Urinary bladder (tissue), 4 donors: ENCODE measurements around the gene ADGRD1. TPM values are rescaled to one million over a fixed set of nuclear protein-coding genes. Genes with fewer than 3 reads are reported as not detected.

ENCODE experiments used
- DNase-seq: peaks from one replicate; pipeline ENCODE4 v3.0.0-alpha.2; 2015; ENCODE audit errors: extremely low spot score
- H3K27ac ChIP-seq: one replicate; pipeline ENCODE4 v1.5.1; 2013; ENCODE audit warnings: low read depth, mild to moderate bottlenecking, moderate library complexity
- H3K36me3 ChIP-seq: one replicate; pipeline ENCODE4 v1.6.1; 2013; ENCODE audit warnings: mild to moderate bottlenecking, moderate library complexity; ENCODE audit not compliant: insufficient read depth
- H3K4me1 ChIP-seq: one replicate; pipeline ENCODE4 v1.6.1; 2013; ENCODE audit warnings: mild to moderate bottlenecking, moderate library complexity; ENCODE audit not compliant: insufficient read depth
- H3K4me3 ChIP-seq: one replicate; pipeline ENCODE4 v1.5.1; 2013; ENCODE audit warnings: low read depth, low read length
- WGBS: extraction: QIAGEN DNeasy Blood & Tissue Kit; methylation state at CpG from one replicate; pipeline ENCODE4 v1.1.7; 2013; 5-methylcytosine and 5-hydroxymethylcytosine counted together
- polyA plus RNA-seq: library from polyadenylated mRNA; stranded (reverse); fragments of 200-250 nt; gene quantifications from one replicate; pipeline ENCODE4 v1.2.3, GENCODE V29; 2013
- total RNA-seq: library from RNA; depleted of rRNA; stranded (reverse); fragments of >200 nt; gene quantifications from one replicate; pipeline ENCODE4 v1.2.3, GENCODE V29; 2014
- donor health status: healthy with polysubstance abuse.
- donor health status: healthy.

Gene ADGRD1
- total and polyA plus RNA-seq, 2 donors, result 60.1 to 62.3 TPM

DNA sequence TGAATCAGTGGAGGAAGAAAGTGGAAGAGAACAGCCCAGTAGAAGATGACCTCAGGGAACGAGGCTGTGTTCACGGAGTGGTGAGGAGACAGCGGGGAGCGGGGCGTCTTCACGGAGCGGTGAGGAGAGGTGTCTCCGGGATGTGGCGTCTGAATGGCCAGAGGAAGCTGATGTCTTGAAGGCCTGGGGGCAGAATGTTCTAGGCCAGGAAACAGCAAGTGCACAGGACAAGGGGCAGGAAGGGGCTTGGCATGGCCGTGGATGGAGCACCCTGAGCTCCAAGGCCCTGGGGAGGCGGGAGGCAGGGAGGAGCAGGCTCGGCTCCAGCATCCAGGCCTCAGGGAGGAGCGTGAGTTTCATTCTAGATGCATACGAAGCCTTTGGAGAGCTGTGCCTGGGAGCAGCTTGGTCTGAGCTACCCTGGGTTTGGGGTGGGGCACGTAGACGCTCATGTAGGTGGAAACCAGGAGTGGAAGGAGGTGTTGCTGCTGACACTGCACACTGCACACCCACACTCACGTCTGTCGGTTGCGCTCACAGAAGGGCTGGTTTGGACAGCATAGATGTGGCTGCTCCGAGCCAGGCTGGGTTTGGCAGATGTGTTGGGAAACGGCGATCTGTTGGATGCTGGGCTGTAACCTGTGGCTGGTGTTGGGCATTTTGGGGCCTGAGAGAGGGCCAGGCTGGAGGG is 131.6 kb downstream of the ADGRD1 start:
- Histone ChIP-seq H3K4me3 (no peak overlapping the region), H3K36me3 (no peaks in the 10 kb centered on the region), H3K4me1 (no peaks in the 10 kb centered on the region), H3K27ac (no peak overlapping the region)
- WGBS, result 79% methylated on average over 22 of the region's 22 CpGs
- no peak for DNase-seq

DNA sequence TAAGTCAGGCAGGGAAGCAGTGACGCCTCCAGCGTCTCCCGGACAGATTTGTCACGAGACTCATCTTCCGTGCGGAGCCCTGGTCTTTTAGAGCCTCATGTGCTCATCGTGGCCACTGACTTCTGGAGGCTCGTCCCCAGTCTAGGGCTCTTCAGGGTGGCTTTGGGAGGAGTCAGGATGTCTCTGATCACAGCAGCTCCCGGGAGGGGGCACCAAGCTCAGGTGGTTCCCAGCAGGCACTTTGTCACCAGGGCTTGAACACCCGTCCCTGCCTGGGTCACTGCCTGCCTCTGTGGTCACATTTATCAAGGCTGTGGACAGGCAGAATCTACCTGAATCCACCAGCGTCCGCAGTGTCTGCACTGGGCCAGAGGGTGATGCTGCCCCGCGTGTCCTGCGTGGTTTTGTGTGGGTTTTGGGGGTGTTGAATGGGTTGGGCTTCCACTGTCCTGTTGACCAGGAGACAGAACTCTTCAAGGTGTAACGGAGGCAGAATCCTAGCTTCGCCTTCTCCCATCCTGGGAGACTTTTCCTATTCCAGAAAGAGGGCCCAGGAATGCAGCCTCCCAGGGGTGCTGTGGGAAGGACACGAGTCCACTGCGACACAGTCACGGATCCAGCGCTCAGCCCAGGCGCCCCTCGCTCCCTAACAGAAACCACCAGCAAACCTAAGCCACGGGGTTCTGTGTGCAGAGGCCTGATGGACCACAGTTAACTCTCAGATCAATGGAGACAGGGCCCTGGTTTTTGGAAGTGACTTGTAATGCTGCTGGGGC is 132.3 kb downstream of the ADGRD1 start:
- no peak overlapping the region for H3K27ac ChIP-seq
- WGBS, result 92% methylated on average over 24 of the region's 24 CpGs
- H3K36me3 ChIP-seq, result no peaks in the 10 kb centered on the region
- no peak for DNase-seq
- H3K4me3 ChIP-seq, result no peak overlapping the region
- no peaks in the 10 kb centered on the region for H3K4me1 ChIP-seq

DNA sequence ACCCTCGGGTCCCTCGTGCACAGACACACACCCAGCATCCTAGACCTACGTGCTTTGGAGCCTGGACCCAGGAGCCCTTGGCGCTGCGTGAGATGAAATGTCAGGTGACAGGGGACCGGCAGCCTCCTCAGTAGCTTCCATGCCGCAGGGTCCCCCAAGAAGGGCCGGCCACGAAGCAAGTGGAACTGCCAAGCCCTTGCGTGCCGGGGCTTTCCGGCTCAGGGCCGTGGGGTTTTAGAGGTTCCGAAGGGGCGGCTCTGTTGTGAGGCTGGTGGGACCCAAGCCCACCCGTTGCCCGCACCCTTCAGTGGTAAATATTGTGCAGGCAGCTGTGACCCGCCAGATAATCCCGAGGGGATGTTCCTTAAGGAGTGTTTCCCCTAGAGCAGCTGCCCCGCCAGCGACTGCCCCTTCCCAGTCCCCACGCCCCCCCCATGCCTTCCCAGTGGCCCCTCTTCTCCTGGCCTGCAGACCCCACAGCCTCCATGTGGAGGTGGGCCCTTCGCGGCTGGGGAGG is 133.7 kb downstream of the ADGRD1 start:
- Histone ChIP-seq H3K4me3 (no peak overlapping the region), H3K4me1 (no peaks in the 10 kb centered on the region), H3K27ac (no peak overlapping the region), H3K36me3 (no peaks in the 10 kb centered on the region)
- 91% methylated on average over 24 of the region's 24 CpGs for WGBS
- DNase-seq, result no peak

DNA sequence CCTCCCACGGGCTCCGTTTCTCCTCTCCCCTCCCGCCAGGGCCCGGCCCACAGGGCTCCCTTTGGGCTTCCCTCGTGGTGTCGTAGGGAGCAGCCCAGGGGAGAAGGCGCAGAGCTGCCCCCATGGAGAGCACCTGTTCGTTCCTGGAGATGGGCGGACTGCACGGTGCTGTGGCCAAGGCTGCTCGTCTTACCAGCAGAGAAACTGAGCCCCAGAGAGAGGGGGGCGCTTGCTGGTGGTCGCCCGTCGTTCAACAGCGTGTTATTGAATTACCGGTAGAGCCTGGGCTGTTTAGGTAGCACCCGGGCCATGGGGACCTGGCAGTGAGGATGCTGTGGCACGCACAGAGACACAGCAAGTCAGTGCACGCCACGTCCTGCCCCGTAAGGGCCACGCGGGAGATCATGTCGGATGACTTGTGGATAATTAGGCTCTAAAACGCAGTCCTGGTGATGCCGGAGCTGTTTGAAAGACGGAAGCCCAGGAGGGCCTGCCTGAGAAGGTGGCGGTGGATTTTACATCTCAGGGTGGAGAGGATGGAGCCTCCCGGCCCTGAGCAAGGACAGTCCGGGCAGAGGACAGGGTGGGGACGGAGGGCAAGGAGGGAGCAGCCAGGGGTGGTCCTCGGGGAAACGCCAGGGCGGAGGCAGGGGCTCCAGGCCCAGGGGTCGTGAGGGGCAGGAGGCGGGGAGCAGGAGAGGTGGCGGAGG is 134.4 kb downstream of the ADGRD1 start:
- Histone ChIP-seq H3K4me1 (no peaks in the 10 kb centered on the region), H3K27ac (no peak overlapping the region), H3K4me3 (no peak overlapping the region), H3K36me3 (no peaks in the 10 kb centered on the region)
- WGBS, result 91% methylated on average over 38 of the region's 38 CpGs
- no peak for DNase-seq

DNA sequence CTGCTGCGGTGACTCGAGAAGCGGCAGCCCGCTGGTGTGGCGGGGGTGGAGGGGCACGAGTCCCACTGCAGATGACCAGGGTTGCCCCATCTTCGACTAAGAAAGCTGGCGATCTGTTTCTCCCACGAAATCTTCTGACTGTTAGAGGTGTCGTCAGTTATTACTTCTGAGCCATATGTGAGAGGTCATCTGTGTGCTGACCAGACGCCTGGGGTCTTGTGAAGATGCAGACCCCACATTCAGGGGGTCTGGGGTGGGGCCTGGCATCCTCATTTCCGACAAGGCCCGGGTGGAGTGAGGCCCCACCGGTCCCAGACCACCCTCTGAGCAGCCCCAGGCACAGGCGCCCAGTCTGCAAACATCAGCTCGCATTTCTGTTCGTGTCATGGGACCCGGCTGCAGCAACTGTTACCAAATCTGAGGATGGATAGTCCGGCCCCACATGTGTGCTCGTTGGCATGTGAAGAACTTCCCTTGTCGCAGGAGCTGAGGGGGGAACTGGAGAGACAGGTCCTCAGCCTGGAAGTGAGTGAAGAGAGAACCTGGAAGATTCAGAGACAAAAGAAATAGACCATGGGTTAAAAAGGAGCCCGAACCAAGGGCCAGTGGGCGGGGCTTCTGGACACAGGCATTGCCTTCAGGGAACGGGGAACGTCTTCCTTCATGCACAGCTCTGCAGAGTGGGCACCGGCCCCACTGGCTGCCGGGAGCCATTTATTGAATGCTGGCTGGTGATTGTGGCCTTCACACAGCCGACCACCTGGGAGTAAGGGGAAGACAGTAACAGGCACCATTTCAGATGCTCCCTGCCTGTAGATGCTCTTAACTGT is 135.2 kb downstream of the ADGRD1 start:
- no peaks in the 10 kb centered on the region for H3K36me3 ChIP-seq
- H3K27ac ChIP-seq, result no peak overlapping the region
- no peaks in the 10 kb centered on the region for H3K4me1 ChIP-seq
- DNase-seq, result no peak
- no peak overlapping the region for H3K4me3 ChIP-seq
- 84% methylated on average over 28 of the region's 28 CpGs for WGBS

DNA sequence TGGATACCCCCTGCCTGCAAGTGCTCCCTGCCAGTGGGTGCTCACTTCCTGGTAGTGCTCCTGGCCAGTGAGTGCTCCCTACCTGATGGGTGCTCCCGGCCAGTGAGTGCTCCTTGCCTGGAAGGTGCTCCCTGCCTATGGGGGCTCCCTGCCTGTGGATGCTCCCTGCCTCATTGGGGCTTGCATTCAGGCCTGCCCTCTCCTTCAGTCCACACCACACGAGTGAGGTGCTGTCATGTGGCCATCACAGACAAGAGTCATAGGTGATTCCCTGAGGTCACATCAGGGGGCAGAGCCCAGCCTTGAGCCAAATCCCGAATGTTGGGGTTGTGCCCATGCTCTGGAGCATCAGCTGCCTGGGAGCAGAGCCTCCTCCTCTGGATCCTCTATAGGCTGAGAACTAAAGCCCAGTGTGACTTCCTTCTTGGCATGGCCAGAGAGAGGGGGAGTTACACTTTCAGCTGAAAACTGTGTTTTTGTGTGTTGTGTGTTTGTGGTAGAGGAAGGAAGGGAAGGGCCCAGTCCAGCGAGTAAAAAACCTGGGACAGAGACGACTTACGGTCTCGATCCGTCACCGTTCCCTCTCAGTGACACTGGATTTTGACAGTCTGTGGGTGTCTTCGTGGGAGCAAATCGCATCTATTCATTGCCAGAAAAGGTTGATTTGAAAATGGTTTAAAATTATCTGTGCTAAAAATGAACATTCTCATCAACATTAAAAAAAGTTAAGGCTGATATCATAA is 136.0 kb downstream of the ADGRD1 start:
- no peak overlapping the region for H3K27ac ChIP-seq
- no peaks in the 10 kb centered on the region for H3K36me3 ChIP-seq
- no peak overlapping the region for H3K4me3 ChIP-seq
- no peak for DNase-seq
- 84% methylated on average over 11 of the region's 11 CpGs for WGBS
- no peaks in the 10 kb centered on the region for H3K4me1 ChIP-seq

DNA sequence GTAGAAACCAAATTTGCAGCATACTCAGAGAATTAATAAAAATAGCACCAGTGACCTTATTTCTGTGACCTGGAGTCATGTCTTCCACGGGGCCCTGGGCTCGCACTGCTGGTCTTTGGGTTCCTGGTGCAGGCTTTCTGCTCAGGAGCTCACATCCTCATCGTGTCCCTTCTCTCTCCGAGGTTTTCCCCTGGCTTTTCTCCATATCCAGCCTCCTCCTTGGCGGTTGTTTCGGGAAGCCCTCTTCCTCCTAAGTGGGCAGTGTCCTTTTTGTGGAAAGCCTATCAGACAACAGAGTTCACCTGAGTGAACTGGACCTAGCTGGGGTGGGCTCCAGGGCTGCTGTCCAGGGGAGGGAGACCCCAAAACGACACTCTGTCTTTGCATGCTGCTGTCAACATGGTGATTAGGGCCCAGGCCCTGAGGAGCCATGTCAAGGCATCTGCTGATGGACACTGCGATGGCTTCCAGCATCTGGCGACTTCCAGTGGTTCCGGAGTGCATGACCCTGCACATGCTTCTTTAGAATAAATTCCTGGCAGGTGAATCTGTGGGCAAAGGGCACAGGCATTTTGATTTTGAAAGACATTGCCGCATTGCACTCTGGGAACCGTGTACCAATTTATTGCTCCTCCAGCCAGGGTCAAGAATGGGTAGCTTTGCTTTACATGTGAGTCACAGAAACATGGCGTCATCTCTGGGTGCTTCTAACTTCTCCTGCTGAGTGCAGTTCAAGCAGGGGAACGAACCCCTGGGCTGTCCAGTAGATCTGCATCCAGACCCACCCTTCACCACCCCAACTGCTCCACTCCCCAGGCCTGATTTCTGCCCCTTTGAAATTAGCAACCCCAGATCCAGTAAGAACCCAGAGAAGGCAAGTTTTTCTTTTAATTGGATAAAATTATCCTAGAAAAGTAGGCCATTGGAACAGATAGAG is 136.8 kb downstream of the ADGRD1 start:
- no peak overlapping the region for H3K27ac ChIP-seq
- no peak for DNase-seq
- H3K4me3 ChIP-seq, result no peak overlapping the region
- WGBS, result 85% methylated on average over 14 of the region's 14 CpGs
- no peaks in the 10 kb centered on the region for H3K4me1 ChIP-seq
- no peaks in the 10 kb centered on the region for H3K36me3 ChIP-seq

DNA sequence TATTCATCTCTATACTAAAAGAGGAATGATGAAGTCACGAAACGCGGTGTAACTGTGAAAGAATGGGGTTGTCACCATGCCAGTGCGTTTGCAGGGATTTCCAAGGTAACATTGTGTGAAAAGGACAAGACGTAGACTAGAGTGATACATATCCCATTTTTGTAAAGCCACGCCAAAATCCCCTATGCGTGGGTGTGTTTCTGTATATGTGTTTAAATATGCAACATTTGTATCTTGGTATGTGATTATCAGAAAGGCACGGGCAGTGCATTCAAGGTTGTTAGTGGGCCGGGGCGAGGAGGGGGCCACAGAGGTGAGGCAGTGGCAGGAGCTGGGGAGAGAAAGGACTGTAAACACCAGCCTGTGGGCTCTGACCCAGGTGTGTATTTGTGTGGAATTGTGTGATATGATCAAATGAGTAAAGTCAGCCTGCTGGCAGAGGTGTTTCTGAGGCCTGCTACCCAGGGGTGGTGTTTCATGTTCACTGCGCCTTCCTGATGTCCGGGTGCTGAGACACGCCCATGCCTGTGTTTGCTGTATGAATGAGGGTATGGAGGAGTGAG is 137.8 kb downstream of the ADGRD1 start:
- 81% methylated on average over 13 of the region's 13 CpGs for WGBS
- H3K36me3 ChIP-seq, result no peaks in the 10 kb centered on the region
- no peak overlapping the region for H3K4me3 ChIP-seq
- no peaks in the 10 kb centered on the region for H3K4me1 ChIP-seq
- no peak for DNase-seq
- no peak overlapping the region for H3K27ac ChIP-seq

DNA sequence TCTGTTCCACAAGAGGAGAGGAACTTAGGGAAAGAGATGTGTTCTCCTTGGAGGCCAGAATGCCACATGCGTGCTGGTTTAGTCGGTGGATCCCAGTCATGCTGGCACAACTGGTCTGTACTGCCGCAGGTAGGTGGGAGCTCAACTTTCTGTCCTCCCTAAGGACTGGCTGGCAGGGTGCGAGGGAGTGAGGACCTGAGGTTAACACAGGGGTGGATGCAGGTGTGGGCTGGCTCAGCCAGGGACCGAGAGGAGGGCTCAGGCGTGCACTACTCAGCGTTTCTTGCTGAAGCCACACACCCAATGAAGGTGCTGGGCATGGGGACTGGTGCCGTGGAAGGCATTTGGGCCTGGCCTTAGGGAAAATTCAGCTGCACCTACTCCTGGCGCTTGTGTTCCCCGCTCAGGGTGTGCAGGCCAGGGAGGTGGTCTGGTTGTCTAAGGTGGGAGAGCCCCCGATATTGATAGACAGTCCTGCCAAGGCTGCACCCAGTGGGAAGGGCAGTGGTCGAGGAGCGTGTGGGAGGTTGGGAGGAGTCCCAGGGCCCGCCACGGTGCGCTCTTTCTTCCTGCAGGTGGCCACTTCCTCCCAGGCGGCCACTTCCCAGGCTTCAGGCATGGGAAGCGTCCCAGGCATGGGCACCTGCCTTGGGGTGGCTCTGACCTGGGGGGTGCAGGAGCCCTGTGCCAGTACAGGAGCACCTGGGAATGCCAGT is 138.4 kb downstream of the ADGRD1 start:
- H3K27ac ChIP-seq, result no peak overlapping the region
- H3K36me3 ChIP-seq, result no peaks in the 10 kb centered on the region
- H3K4me1 ChIP-seq, result no peaks in the 10 kb centered on the region
- no peak for DNase-seq
- no peak overlapping the region for H3K4me3 ChIP-seq
- 87% methylated on average over 18 of the region's 18 CpGs for WGBS

DNA sequence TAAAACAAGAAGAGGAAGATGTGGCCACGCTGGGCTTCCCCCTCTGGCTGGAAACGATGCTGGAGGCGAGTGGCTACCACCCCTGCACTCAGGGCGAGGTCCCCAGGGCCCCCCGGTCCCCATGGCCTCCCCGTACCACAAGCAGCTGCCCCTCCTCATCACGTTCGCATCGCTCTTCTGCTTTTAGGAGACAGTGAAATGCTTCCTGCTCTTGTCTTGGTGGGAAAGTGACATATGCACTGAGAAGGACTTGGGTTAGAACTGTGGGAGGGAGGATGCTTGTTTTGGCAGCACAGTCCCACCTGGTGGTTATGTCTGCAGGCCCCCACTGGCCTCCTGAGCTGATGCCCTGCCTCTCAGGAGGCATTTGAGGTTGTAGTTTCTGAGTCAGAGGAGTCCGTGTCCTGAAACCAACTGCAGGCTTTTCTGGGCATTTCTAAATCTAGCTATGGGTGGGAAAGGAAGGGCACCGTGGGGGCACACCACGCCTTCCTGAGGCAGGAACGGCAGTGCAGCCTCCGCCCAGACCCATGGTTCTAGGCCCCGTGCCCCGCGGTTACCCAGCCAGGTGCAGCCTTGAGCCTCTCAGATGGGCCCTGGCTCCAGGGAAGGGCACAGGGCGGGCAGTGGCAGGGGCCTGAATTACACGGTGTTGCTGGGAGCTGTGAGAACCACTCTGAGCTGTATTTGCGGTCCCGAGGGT is 139.3 kb downstream of the ADGRD1 start:
- no peak overlapping the region for H3K4me3 ChIP-seq
- DNase-seq, result no peak
- H3K4me1 ChIP-seq, result no peaks in the 10 kb centered on the region
- 72% methylated on average over 21 of the region's 21 CpGs for WGBS
- H3K36me3 ChIP-seq, result no peaks in the 10 kb centered on the region
- no peak overlapping the region for H3K27ac ChIP-seq

DNA sequence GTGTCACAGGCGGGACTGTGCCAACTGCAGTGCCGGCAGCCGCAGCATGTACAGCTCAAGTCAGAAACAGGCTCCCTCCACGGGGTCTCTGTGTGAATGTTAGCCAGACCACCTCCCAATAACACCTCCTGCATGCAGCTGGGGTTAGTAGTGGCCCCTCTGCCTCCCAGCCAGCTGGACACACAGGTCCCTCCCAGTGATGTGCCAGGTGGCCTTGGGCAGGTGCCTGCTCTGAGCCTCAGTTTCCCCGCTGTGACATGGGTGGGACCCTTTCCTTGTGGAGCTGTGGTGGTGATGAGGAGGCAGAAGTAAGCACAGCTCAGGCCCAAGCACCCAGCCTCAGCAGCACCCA is 139.9 kb downstream of the ADGRD1 start:
- Histone ChIP-seq H3K27ac (no peak overlapping the region), H3K4me1 (no peaks in the 10 kb centered on the region), H3K36me3 (no peaks in the 10 kb centered on the region), H3K4me3 (no peak overlapping the region)
- WGBS, result 80% methylated on average over 5 of the region's 5 CpGs
- no peak for DNase-seq
